OCI-LY7 (cell line): Measurements from ENCODE around the gene COL25A1. TPM values are rescaled to one million over a fixed set of nuclear protein-coding genes. Genes with fewer than 3 reads are reported as not detected.

ENCODE experiments used
- BruUV-seq: library from RNA; stranded (reverse); fragments of 400-500 nt; replicated peaks from 2 replicates; lab custom pipeline; 2021; lab: Mats Ljungman, UMichigan
- CTCF ChIA-PET: fragments of 300-600 bp; sonication (Branson Sonifier 250); formaldehyde crosslinking; loops from one replicate; lab custom pipeline; 2022; ENCODE audit warnings: antibody characterized with exemption; ENCODE audit not compliant: unreplicated experiment; lab: Charles Lee
- POLR2A ChIA-PET: fragments of 300-600 bp; sonication (Branson Sonifier 250); formaldehyde crosslinking; loops from one replicate; lab custom pipeline; 2022; ENCODE audit warnings: antibody characterized with exemption; lab: Charles Lee
- DNase-seq: peaks from one replicate; pipeline ENCODE4 v3.0.0-alpha.2; 2015; ENCODE audit warnings: low spot score
- H2AFZ ChIP-seq: fragments of 200-600 bp; sonication (generic), shearing (Covaris generic); 2 replicates; pipeline ENCODE4 v1.6.1; 2014; ENCODE audit warnings: mild to moderate bottlenecking, antibody characterized with exemption, low read length, moderate library complexity
- H3K27ac ChIP-seq: fragments of 200-600 bp; sonication (generic); 2 replicates; pipeline ENCODE4 v1.5.1; 2014; ENCODE audit warnings: mixed run types, low read depth, mild to moderate bottlenecking, moderate library complexity, low read length, inconsistent platforms; ENCODE audit not compliant: poor library complexity, severe bottlenecking
- H3K36me3 ChIP-seq: fragments of 200-600 bp; sonication (generic); 2 replicates; pipeline ENCODE4 v1.6.1; 2014; ENCODE audit warnings: mild to moderate bottlenecking, antibody characterized with exemption, low read length, moderate library complexity, mixed read lengths; ENCODE audit not compliant: insufficient read depth
- H3K4me1 ChIP-seq: fragments of 200-600 bp; sonication (generic); 2 replicates; pipeline ENCODE4 v1.5.1; 2014; ENCODE audit warnings: mild to moderate bottlenecking, low read length; ENCODE audit not compliant: insufficient read depth, poor library complexity, severe bottlenecking
- H3K4me2 ChIP-seq: fragments of 200-600 bp; sonication (generic); 2 replicates; pipeline ENCODE4 v1.6.1; 2014; ENCODE audit warnings: mild to moderate bottlenecking, low read length
- H3K4me3 ChIP-seq: fragments of 200-600 bp; sonication (generic); 2 replicates; pipeline ENCODE4 v1.5.1; 2014; ENCODE audit warnings: mild to moderate bottlenecking, low read depth, low read length; ENCODE audit not compliant: poor library complexity, severe bottlenecking
- H3K79me2 ChIP-seq: fragments of 200-600 bp; sonication (generic); 2 replicates; pipeline ENCODE4 v1.6.1; 2016; ENCODE audit warnings: low read depth, mild to moderate bottlenecking, low read length, moderate library complexity, mixed read lengths; ENCODE audit not compliant: insufficient read depth
- H3K9me2 ChIP-seq: fragments of 200-600 bp; sonication (generic); 2 replicates; pipeline ENCODE4 v1.6.1; 2016; ENCODE audit warnings: mild to moderate bottlenecking, low read length, mixed read lengths; ENCODE audit not compliant: insufficient read depth
- H3K9me3 ChIP-seq: fragments of 200-600 bp; sonication (generic); 2 replicates; pipeline ENCODE4 v1.6.1; 2014; ENCODE audit warnings: mild to moderate bottlenecking, mixed run types, low read length, mixed read lengths
- H4K20me1 ChIP-seq: fragments of 200-600 bp; sonication (generic); 2 replicates; pipeline ENCODE4 v1.6.1; 2014; ENCODE audit warnings: mild to moderate bottlenecking, antibody characterized with exemption, low read length, moderate library complexity, mixed read lengths; ENCODE audit not compliant: insufficient read depth
- EZH2phosphoT487 ChIP-seq: fragments of 200-600 bp; sonication (generic); IDR thresholded peaks from 2 replicates; pipeline ENCODE4 v1.6.1; 2018; ENCODE audit warnings: low read depth, borderline replicate concordance, mild to moderate bottlenecking, mixed run types, antibody characterized with exemption, low read length, moderate library complexity, mixed read lengths
- intact Hi-C: fragments of 100-400 bp; cut with micrococcal nuclease; formaldehyde crosslinking; loops from one replicate; pipeline ENCODE4 v1.10.0; 2022; ENCODE audit not compliant: unreplicated experiment
- total RNA-seq, 2 experiments: library from RNA; depleted of rRNA in 1 of 2; stranded (reverse); fragments of >200 nt in 1 of 2; shearing (Covaris generic) in 1 of 2; gene quantifications; 2 replicates each; pipeline ENCODE4 v1.2.3, GENCODE V29; 2014 to 2022
- TF ChIP-seq, protein P1 (sequence below): fragments of 200-600 bp; sonication (generic); conservative IDR thresholded peaks from 2 replicates; pipeline ENCODE4 v1.5.1; 2014; ENCODE audit warnings: mild to moderate bottlenecking, antibody characterized with exemption, low read length, moderate library complexity, mixed read lengths

COL25A1 gene
- total RNA-seq, 2 experiments from 2014 or later, result not detected

DNA sequence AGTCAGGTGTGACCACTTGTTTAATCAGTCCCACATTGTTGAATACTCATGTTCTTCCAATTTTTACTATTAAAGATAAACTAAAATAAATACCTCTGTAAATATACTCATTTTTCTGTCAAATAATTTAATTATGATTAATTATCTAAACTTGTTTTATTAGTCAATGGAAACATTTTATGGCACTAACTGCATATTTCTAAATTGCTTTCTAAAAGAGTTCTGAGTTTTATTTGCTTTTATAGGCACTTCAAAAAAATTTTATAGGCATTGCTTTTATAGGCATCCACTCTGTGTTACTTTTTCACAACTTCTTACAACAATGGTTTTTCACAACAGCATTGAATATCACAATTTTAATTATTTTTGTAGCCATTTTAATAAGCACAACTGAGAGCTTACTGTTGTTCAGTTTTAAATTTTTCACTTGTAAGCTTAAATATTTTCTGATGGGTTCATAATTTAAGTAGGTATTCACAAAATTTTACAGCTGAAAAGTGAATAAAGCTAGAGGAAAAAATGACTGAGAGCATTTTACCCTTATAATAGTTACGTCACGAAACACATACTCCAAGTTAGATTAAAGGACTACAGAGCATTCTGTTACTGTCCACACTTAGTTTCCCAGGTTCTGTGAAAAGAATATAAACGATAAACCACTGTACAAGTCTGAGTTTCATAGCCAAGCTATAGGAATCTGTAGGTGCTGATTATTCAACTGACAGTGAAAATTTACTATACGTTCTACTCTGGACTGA lies 398.8 kb downstream of the COL25A1 start:
- DNase-seq, result no peak
- no peak for TF ChIP-seq EZH2phosphoT487
- TF ChIP-seq, protein P1, sequence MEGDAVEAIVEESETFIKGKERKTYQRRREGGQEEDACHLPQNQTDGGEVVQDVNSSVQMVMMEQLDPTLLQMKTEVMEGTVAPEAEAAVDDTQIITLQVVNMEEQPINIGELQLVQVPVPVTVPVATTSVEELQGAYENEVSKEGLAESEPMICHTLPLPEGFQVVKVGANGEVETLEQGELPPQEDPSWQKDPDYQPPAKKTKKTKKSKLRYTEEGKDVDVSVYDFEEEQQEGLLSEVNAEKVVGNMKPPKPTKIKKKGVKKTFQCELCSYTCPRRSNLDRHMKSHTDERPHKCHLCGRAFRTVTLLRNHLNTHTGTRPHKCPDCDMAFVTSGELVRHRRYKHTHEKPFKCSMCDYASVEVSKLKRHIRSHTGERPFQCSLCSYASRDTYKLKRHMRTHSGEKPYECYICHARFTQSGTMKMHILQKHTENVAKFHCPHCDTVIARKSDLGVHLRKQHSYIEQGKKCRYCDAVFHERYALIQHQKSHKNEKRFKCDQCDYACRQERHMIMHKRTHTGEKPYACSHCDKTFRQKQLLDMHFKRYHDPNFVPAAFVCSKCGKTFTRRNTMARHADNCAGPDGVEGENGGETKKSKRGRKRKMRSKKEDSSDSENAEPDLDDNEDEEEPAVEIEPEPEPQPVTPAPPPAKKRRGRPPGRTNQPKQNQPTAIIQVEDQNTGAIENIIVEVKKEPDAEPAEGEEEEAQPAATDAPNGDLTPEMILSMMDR, result no peak
- H3K79me2 ChIP-seq, result no peaks in the 10 kb centered on the region
- no TSS peak for BruUV-seq
- no peak overlapping the region for H2AFZ ChIP-seq
- H3K9me2 ChIP-seq, result no peaks in the 10 kb centered on the region
- no peak overlapping the region for H3K4me2 ChIP-seq
- no peaks in the 10 kb centered on the region for H4K20me1 ChIP-seq
- no peak overlapping the region for H3K4me3 ChIP-seq
- no peaks in the 10 kb centered on the region for H3K9me3 ChIP-seq
- no peaks in the 10 kb centered on the region for H3K36me3 ChIP-seq
- no peak overlapping the region for H3K27ac ChIP-seq
- ChIA-PET POLR2A (interaction anchor here (1.0 to 1.8 kb wide), 2 partner anchors 9 to 391 kb away, joined by 3 to 6 read pairs; no protein-coding TSS in a partner anchor), CTCF (no interaction called here)
- intact Hi-C loops, result no loop called here
- no peaks in the 10 kb centered on the region for H3K4me1 ChIP-seq

- Histone ChIP-seq H3K4me1 (no peaks in the 10 kb centered on the region), H3K4me2 (no peak overlapping the region), H3K79me2 (no peaks in the 10 kb centered on the region), H3K36me3 (no peaks in the 10 kb centered on the region), H4K20me1 (no peaks in the 10 kb centered on the region), H3K9me2 (no peaks in the 10 kb centered on the region), H2AFZ (no peak overlapping the region), H3K4me3 (no peak overlapping the region), H3K9me3 (no peaks in the 10 kb centered on the region), H3K27ac (no peak overlapping the region)
- no peak for DNase-seq
- ChIA-PET CTCF (no interaction called here), POLR2A (interaction anchor here (1.0 to 1.8 kb wide), 2 partner anchors 10 to 390 kb away, joined by 3 to 6 read pairs; no protein-coding TSS in a partner anchor)
- TF ChIP-seq, protein P1, result no peak
- no peak for TF ChIP-seq EZH2phosphoT487
- intact Hi-C loops, result no loop called here
- BruUV-seq, result no TSS peak
Observed at GRCh38 chr4:108902769-108903168, 399.7 kb downstream of the COL25A1 start.

DNA sequence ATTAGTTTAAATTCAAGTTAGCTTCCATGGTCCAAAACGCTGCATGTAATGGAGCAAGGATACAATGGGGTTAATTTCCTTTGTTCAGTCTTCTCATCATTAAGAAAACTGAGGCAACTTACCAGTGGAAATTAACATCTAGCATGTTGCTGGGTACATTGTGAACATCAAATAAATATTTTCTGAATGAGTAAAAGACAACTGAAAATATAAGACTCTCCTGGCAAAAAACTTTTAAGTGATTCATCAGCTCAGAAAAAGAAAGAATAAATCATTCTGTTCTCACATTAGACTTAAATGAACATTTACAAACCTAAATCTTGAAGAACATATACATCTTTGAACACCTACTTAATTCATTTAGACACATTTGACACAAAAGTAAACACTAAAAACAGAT lies 401.2 kb downstream of the COL25A1 start:
- Histone ChIP-seq H3K27ac (no peak overlapping the region), H3K4me2 (no peak overlapping the region), H2AFZ (no peak overlapping the region), H3K9me3 (no peaks in the 10 kb centered on the region), H3K4me3 (no peak overlapping the region), H3K36me3 (no peaks in the 10 kb centered on the region), H3K4me1 (no peaks in the 10 kb centered on the region), H3K79me2 (no peaks in the 10 kb centered on the region), H4K20me1 (no peaks in the 10 kb centered on the region), H3K9me2 (no peaks in the 10 kb centered on the region)
- no peak for DNase-seq
- BruUV-seq, result no TSS peak
- ChIA-PET POLR2A (no interaction called here), CTCF (no interaction called here)
- no peak for TF ChIP-seq EZH2phosphoT487
- TF ChIP-seq, protein P1, result no peak
- intact Hi-C loops, result no loop called here
